Prostate gland (tissue), 2 donors: ENCODE results near the gene NCOA4. TPM values are rescaled to one million over a fixed set of nuclear protein-coding genes. Genes with fewer than 3 reads are reported as not detected.
"Not testable (repeated sequence)": the region's sequence is repeated elsewhere in the genome, so short reads cannot be mapped to it uniquely, and the experiment has no call there.

Experiments
- DNase-seq: peaks from one replicate; pipeline ENCODE4 v3.0.0-alpha.2; 2019; ENCODE audit warnings: low spot score
- H3K27ac ChIP-seq, 2 donors: fragments of 200-600 bp; sonication (generic); 2 replicates each; pipeline ENCODE4 v1.5.1; 2017 to 2019
- H3K27me3 ChIP-seq: fragments of 200-600 bp; sonication (generic); replicated peaks from 2 replicates; pipeline ENCODE4 v1.5.1; 2019; ENCODE audit not compliant: insufficient read depth
- H3K36me3 ChIP-seq, 2 donors: fragments of 200-600 bp; sonication (generic); 1 replicate in 1 of 2; 2 replicates in 1 of 2; pipeline versions ENCODE4 v1.5.1 to v1.8.1; 2017 to 2019
- H3K4me1 ChIP-seq: fragments of 200-600 bp; sonication (generic); replicated peaks from 2 replicates; pipeline ENCODE4 v1.5.1; 2019
- H3K4me3 ChIP-seq, 2 donors: fragments of 200-600 bp; sonication (generic); 2 replicates each; pipeline ENCODE4 v1.5.1; 2017 to 2019
- H3K9me3 ChIP-seq: fragments of 200-600 bp; sonication (generic); 2 replicates; pipeline ENCODE4 v1.5.1; 2017
- CTCF ChIP-seq, 4 experiments: fragments of 200-600 bp in 2 of 4; fragments of 450-650 bp in 2 of 4; sonication (generic) in 2 of 4; IDR thresholded peaks; 1 replicate in 3 of 4; 2 replicates in 1 of 4; pipeline ENCODE4 v1.5.1; 2016 to 2019; ENCODE audit warnings: antibody characterized with exemption in 4 of 4, mild to moderate bottlenecking in 2 of 4, moderate library complexity in 2 of 4
- POLR2A ChIP-seq: fragments of 450-650 bp; IDR thresholded peaks from one replicate; pipeline ENCODE4 v1.6.1; 2016; ENCODE audit warnings: antibody characterized with exemption, mild to moderate bottlenecking
- POLR2AphosphoS5 ChIP-seq: sonication (generic); formaldehyde crosslinking; IDR thresholded peaks from one replicate; pipeline ENCODE4 v1.6.1; 2017; ENCODE audit warnings: antibody characterized with exemption
- WGBS: methylation state at CpG from one replicate; pipeline ENCODE4 v1.1.5; 2018; 5-methylcytosine and 5-hydroxymethylcytosine counted together
- intact Hi-C: fragments of 100-400 bp; cut with DNase I; formaldehyde crosslinking; loops from one replicate; pipeline ENCODE4 v1.14.2; 2022
- total RNA-seq, 2 donors: library from RNA; depleted of rRNA; stranded (reverse); fragments of >200 nt; gene quantifications; one replicate each; pipeline ENCODE4 v1.1.0, GENCODE V29; 2016

The NCOA4 gene
- total RNA-seq, 2 donors from 2014 or later, result 131 to 434 TPM

DNA sequence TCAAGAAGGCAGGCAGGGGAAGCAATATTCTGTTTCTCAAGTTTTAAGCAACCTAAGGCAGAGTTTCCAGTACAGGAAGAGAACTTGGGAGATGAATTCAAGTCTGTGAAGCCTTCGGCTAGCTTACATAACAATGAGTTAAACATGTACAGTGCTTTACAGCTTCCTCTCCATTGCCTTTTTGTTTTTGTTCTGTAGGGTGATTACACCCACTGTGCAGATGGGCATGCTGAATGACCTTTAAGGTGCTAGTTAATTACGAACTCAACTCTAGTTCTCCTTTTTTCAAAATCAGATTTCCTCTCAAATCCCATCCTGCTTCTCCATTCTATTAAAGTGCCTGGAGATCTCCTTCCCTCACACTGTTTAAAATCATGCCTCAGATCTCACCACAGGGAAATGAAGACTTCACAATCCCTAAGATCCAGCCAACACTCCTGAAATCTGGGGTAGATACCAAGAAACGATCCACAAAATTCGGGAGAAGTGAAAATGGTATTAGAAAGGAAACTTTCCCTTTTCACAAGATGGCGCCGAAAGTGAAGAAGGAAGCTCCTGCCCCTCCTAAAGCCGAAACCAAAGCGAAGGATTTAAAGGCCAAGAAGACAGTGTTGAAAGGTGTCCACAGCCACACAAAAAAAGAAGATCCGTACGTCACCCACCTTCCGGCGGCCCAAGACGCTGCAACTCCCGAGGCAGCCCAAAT, 32.5 kb upstream of the NCOA4 start:
- no peak for DNase-seq
- intact Hi-C loops, result no loop called here
- no peaks in the 10 kb centered on the region for H3K36me3 ChIP-seq
- H3K9me3 ChIP-seq, result no peaks in the 10 kb centered on the region
- TF ChIP-seq CTCF (IDR thresholded peaks at IDR 0.05) (no peak), POLR2AphosphoS5 (no peak), POLR2A (no peak)
- peak overlapping the region; percentile 69 to 79 for H3K27ac ChIP-seq
- H3K4me3 ChIP-seq, result peak overlapping the region; percentile 4 to 17
- no peaks in the 10 kb centered on the region for H3K27me3 ChIP-seq
- H3K4me1 ChIP-seq, result peaks cover 3% of the 10 kb centered on the region
- WGBS, result 85% methylated on average over 14 of the region's 14 CpGs

- H3K4me1 ChIP-seq, result peaks cover 3% of the 10 kb centered on the region
- H3K36me3 ChIP-seq, result no peaks in the 10 kb centered on the region
- 54% methylated on average over 3 of the region's 3 CpGs for whole genome bisulfite sequencing
- TF ChIP-seq POLR2AphosphoS5 (no peak), CTCF (IDR thresholded peaks at IDR 0.05) (no peak), POLR2A (no peak)
- H3K27me3 ChIP-seq, result no peaks in the 10 kb centered on the region
- no peak for DNase-seq
- peak overlapping the region; percentile 74 to 79 for H3K27ac ChIP-seq
- peak overlapping the region; percentile 4 to 17 for H3K4me3 ChIP-seq
- no peaks in the 10 kb centered on the region for H3K9me3 ChIP-seq
- intact Hi-C loops, result no loop called here
Measured at GRCh38 chr10:46060706-46061105, 30.3 kb upstream of the NCOA4 start.

DNA sequence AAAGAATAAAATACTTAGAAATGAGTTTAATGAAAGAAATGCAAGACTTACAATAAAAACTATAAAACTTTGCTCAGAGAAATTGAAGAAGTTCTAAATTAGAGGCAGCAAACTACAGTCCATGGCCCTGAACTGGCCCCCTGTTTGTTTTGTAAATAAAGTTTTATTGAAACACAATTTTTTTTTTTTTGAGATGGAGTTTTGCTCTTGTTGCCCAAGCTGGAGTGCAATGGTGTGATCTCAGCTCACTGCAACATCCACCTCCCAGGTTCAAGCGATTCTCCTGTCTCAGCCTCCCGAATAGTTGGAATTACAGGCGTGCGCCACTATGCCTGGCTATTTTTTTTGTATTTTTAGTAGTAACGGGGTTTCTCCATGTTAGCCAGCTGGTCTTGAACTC, 27.5 kb upstream of the NCOA4 start:
- H3K36me3 ChIP-seq, H3K9me3 ChIP-seq, H3K4me3 ChIP-seq, intact Hi-C loops, H3K27me3 ChIP-seq, DNase-seq: not testable (repeated sequence)
- WGBS, result 94% methylated on average over 5 of the region's 5 CpGs
- Histone ChIP-seq H3K27ac (peak overlapping the region in 1 of 2 donors; percentile 55), H3K4me1 (peaks cover 11% of the 10 kb centered on the region)

GRCh38 chr10:46057038-46057437, 26.6 kb upstream of the NCOA4 start:
- Histone ChIP-seq H3K27ac (peak overlapping the region in 1 of 2 donors; percentile 3), H3K27me3 (no peaks in the 10 kb centered on the region), H3K4me3 (no peak overlapping the region), H3K4me1 (peaks cover 15% of the 10 kb centered on the region), H3K9me3 (no peaks in the 10 kb centered on the region), H3K36me3 (no peaks in the 10 kb centered on the region)
- DNase-seq, result no peak
- intact Hi-C loops, result no loop called here
- TF ChIP-seq POLR2AphosphoS5, result no peak
- TF ChIP-seq POLR2A, result no peak
- TF ChIP-seq CTCF (IDR thresholded peaks at IDR 0.05), result no peak

- H3K4me3 ChIP-seq, result no peak overlapping the region
- WGBS, result 82% methylated on average over 4 of the region's 4 CpGs
- no peaks in the 10 kb centered on the region for H3K36me3 ChIP-seq
- no peaks in the 10 kb centered on the region for H3K9me3 ChIP-seq
- DNase-seq, result no peak
- H3K4me1 ChIP-seq, result peaks cover 15% of the 10 kb centered on the region
- no peaks in the 10 kb centered on the region for H3K27me3 ChIP-seq
- intact Hi-C loops, result no loop called here
- H3K27ac ChIP-seq, result peak overlapping the region; percentile 16 to 77
- TF ChIP-seq CTCF (IDR thresholded peaks at IDR 0.05) (no peak), POLR2AphosphoS5 (no peak), POLR2A (no peak)
Measured at GRCh38 chr10:46055771-46056170, 25.3 kb upstream of the NCOA4 start.
